ENCODE data around the gene MAML2. TPM values are rescaled to one million over a fixed set of nuclear protein-coding genes. Genes with fewer than 3 reads are reported as not detected.

The MAML2 gene
- total and polyA plus RNA-seq, 9 of the 15 experiments (the other 6 are each of a cell fraction or from before 2014, with no cell fraction given), result 0.79 to 6.8 (median 4.8) TPM

GRCh38 chr11:96149743-96150555 is 193.0 kb downstream of the MAML2 start (continued):
- TF ChIP-seq MEF2D (tag; conservative IDR thresholded peaks at IDR 0.05; ENCODE audit: low read depth), result 0 out of 2 replicates have a peak, but pooled peaks have one; percentile 20
- TF ChIP-seq ZNF175 (CRISPR knock-in tag; IDR thresholded peaks at IDR 0.05; ENCODE audit: low read depth), result peak; percentile 51; the same call in 1 of the 2 replicates
- no peak for TF ChIP-seq ATF7 (IDR thresholded peaks at IDR 0.05)
- TF ChIP-seq, protein P1, sequence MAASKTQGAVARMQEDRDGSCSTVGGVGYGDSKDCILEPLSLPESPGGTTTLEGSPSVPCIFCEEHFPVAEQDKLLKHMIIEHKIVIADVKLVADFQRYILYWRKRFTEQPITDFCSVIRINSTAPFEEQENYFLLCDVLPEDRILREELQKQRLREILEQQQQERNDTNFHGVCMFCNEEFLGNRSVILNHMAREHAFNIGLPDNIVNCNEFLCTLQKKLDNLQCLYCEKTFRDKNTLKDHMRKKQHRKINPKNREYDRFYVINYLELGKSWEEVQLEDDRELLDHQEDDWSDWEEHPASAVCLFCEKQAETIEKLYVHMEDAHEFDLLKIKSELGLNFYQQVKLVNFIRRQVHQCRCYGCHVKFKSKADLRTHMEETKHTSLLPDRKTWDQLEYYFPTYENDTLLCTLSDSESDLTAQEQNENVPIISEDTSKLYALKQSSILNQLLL (CRISPR knock-in tag; IDR thresholded peaks at IDR 0.05; ENCODE audit: borderline replicate concordance), result no peak
- TF ChIP-seq ATF1 (CRISPR knock-in tag; IDR thresholded peaks at IDR 0.05), result no peak
- peak; percentile 6; the same call in 1 of the 2 replicates for TF ChIP-seq ATF1 (tag; IDR thresholded peaks at IDR 0.05)

DNA sequence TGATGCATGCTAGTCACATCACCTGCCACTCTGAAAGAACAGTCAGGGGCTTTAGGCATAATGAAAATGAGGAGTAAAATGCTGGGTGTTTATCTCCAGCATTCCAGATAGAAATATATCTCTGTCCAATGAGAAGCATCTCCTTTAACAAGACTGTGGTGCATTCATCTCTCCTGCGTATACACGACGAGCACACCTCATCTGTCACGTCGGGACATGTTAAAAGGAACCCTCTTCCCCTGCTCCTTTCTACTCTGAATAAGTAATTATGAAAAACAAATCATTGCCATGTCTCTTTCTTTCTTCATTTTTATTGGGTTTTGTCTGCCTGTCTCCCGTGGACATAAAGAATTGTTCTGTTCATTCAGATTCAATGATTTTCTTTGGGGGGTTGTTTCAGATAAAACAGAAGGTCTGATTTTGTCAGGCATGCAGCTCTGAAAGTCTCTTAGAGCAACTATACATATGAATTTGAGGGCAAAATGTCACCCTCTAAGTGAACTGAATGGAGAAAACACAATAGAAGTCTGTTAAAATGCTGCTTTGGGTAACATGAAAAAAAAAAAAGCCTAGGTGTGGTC is 195.0 kb downstream of the MAML2 start:
- Histone ChIP-seq H3K9me1 (ENCODE audit: control insufficient read depth, insufficient read depth, low read length) (no peaks in the 10 kb centered on the region), H3K9ac (ENCODE audit: insufficient read depth in 1 of 2, low read depth in 2 of 2, low read length in 2 of 2) (no peak overlapping the region), H3K4me3 (no peak overlapping the region), H3K4me1 (replicated peaks in 1 of 2; ENCODE audit: control insufficient read depth in 2 of 2, insufficient read depth in 2 of 2, low read length in 2 of 2) (peaks cover 0 to 22% of the 10 kb centered on the region in 2 experiments; a peak in 1 of 5 replicates), H3K27me3 (ENCODE audit: control insufficient read depth in 2 of 2, insufficient read depth in 2 of 2, low read length in 2 of 2) (no peaks in the 10 kb centered on the region), H3K79me2 (ENCODE audit: control insufficient read depth, insufficient read depth, low read length) (no peaks in the 10 kb centered on the region; the same call in 2 of the 3 replicates), H2AFZ (ENCODE audit: low read depth, low read length) (no peak overlapping the region), H3K27ac (ENCODE audit: extremely low read depth, low read depth, low read length) (no peak overlapping the region), H3K4me2 (ENCODE audit: insufficient read depth, low read length) (no peak overlapping the region), H3K36me3 (ENCODE audit: control insufficient read depth, insufficient read depth, low read length) (no peaks in the 10 kb centered on the region; the same call in 2 of the 3 replicates), H3K9me3 (replicated peaks; ENCODE audit: control insufficient read depth, insufficient read depth, low read depth, low read length) (no peaks in the 10 kb centered on the region), H4K20me1 (replicated peaks; ENCODE audit: control insufficient read depth, insufficient read depth, low read length) (no peaks in the 10 kb centered on the region)
- in situ Hi-C loops (cut with MboI), result no loop called here
- CTCF ChIA-PET (ENCODE audit: low intra/inter-chr PET ratio), result interaction anchor here (0.6 kb wide), 1 partner anchor 21 kb away, joined by 4 read pairs; no protein-coding TSS in a partner anchor
- WGBS (ENCODE audit: insufficient coverage, low coverage, missing lambda C conversion rate), result 48% methylated on average over 6 of the region's 6 CpGs
- intact Hi-C loops (cut with micrococcal nuclease), result no loop called here
- no TSS peak for BruUV-seq (replicated peaks)
- POLR2A ChIA-PET, result no interaction called here
- ATAC-seq (no peak), DNase-seq (ENCODE audit: extremely low read depth in 1 of 4, low spot score in 3 of 4) (no peak), FAIRE-seq (no peak)
- TF ChIP-seq MYBL2 (IDR thresholded peaks at IDR 0.05; ENCODE audit: low read depth) (no peak), MYBL2 (CRISPR knock-in tag; IDR thresholded peaks at IDR 0.05; ENCODE audit: borderline replicate concordance) (no peak), MCM3 (IDR thresholded peaks at IDR 0.05) (no peak), PCBP2 (IDR thresholded peaks at IDR 0.05; ENCODE audit: low read depth, low read length, poor library complexity, severe bottlenecking) (no peak), HDAC1 (IDR thresholded peaks at IDR 0.05) (no peak), JUND (IDR thresholded peaks at IDR 0.05; ENCODE audit: borderline replicate concordance, low read depth, low read length) (no peak), JUND (tag; IDR thresholded peaks at IDR 0.05; ENCODE audit: borderline replicate concordance, low read depth, low read length) (no peak), TEAD1 (CRISPR knock-in tag; IDR thresholded peaks at IDR 0.05) (no peak)
- TF ChIP-seq, protein P2, sequence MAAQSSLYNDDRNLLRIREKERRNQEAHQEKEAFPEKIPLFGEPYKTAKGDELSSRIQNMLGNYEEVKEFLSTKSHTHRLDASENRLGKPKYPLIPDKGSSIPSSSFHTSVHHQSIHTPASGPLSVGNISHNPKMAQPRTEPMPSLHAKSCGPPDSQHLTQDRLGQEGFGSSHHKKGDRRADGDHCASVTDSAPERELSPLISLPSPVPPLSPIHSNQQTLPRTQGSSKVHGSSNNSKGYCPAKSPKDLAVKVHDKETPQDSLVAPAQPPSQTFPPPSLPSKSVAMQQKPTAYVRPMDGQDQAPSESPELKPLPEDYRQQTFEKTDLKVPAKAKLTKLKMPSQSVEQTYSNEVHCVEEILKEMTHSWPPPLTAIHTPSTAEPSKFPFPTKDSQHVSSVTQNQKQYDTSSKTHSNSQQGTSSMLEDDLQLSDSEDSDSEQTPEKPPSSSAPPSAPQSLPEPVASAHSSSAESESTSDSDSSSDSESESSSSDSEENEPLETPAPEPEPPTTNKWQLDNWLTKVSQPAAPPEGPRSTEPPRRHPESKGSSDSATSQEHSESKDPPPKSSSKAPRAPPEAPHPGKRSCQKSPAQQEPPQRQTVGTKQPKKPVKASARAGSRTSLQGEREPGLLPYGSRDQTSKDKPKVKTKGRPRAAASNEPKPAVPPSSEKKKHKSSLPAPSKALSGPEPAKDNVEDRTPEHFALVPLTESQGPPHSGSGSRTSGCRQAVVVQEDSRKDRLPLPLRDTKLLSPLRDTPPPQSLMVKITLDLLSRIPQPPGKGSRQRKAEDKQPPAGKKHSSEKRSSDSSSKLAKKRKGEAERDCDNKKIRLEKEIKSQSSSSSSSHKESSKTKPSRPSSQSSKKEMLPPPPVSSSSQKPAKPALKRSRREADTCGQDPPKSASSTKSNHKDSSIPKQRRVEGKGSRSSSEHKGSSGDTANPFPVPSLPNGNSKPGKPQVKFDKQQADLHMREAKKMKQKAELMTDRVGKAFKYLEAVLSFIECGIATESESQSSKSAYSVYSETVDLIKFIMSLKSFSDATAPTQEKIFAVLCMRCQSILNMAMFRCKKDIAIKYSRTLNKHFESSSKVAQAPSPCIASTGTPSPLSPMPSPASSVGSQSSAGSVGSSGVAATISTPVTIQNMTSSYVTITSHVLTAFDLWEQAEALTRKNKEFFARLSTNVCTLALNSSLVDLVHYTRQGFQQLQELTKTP (IDR thresholded peaks at IDR 0.05; ENCODE audit: low read depth in 1 of 2, partially characterized antibody in 2 of 2), result no peak

Measured in K562 (cell line).